G401 (cell line): ENCODE data around the gene NXNL1. TPM values are rescaled to one million over a fixed set of nuclear protein-coding genes. Genes with fewer than 3 reads are reported as not detected.
"Not testable (repeated sequence)": the region's sequence is repeated elsewhere in the genome, so short reads cannot be mapped to it uniquely, and the experiment has no call there.

Experiments
- DNase-seq: peaks from one replicate; pipeline ENCODE4 v3.0.0-alpha.2; 2015; ENCODE audit warnings: low spot score
- in situ Hi-C: cut with HindIII; loops from 2 replicates; pipeline ENCODE4 v1.10.0; 2016; ENCODE audit warnings: low sequenced_read_pairs, mixed read lengths
- total RNA-seq: library from RNA; depleted of rRNA; stranded (reverse); fragments of >200 nt; shearing (Covaris generic); gene quantifications from 2 replicates; pipeline ENCODE4 v1.2.3, GENCODE V29; 2014; rRNA removed

NXNL1 gene
- total RNA-seq, result not detected in 2 replicates

GRCh38 chr19:17460372-17461230 is at the start of gene NXNL1:
TSS of gene NXNL1 (minus strand) at chr19:17460926. CDS start at chr19:17460869, 57 bp downstream.
- in situ Hi-C loops, result no loop called here
- no peak for DNase-seq

- DNase-seq, in situ Hi-C loops: not testable (repeated sequence)
These were observed 47.8 kb upstream of the NXNL1 start for GRCh38 chr19:17508558-17508933.

GRCh38 chr19:17506745-17507144 is 46.0 kb upstream of the NXNL1 start:
- DNase-seq, result no peak
- in situ Hi-C loops, result no loop called here

GRCh38 chr19:17505223-17505622 is 44.5 kb upstream of the NXNL1 start:
- no peak for DNase-seq
- in situ Hi-C loops, result no loop called here

GRCh38 chr19:17504456-17504855 is 43.7 kb upstream of the NXNL1 start:
- in situ Hi-C loops, result no loop called here
- DNase-seq, result no peak

- DNase-seq, result no peak
- in situ Hi-C loops, result no loop called here
These were observed 43.3 kb upstream of the NXNL1 start for GRCh38 chr19:17504030-17504429.

- DNase-seq, result no peak
- in situ Hi-C loops, result no loop called here
These were observed 42.5 kb upstream of the NXNL1 start for GRCh38 chr19:17503240-17503639.

- no peak for DNase-seq
- in situ Hi-C loops, result no loop called here
These were observed 39.9 kb upstream of the NXNL1 start for GRCh38 chr19:17500447-17501198.

GRCh38 chr19:17499648-17500446 is 39.1 kb upstream of the NXNL1 start:
- peak; percentile 29 for DNase-seq
- in situ Hi-C loops, result no loop called here

- peak; percentile 52 for DNase-seq
- in situ Hi-C loops, result not testable (repeated sequence)
These were observed 38.3 kb upstream of the NXNL1 start for GRCh38 chr19:17499025-17499424.

GRCh38 chr19:17497149-17497798 is 36.5 kb upstream of the NXNL1 start:
- DNase-seq, result no peak
- in situ Hi-C loops, result no loop called here

GRCh38 chr19:17496337-17496997 is 35.7 kb upstream of the NXNL1 start:
- in situ Hi-C loops, result no loop called here
- DNase-seq, result peak; percentile 38

GRCh38 chr19:17495639-17496296 is 35.0 kb upstream of the NXNL1 start:
- DNase-seq, result no peak
- in situ Hi-C loops, result no loop called here

- DNase-seq, result no peak
- in situ Hi-C loops, result no loop called here
These were observed 30.6 kb upstream of the NXNL1 start for GRCh38 chr19:17491287-17491686.

- no peak for DNase-seq
- in situ Hi-C loops, result no loop called here
These were observed 29.7 kb upstream of the NXNL1 start for GRCh38 chr19:17490411-17490810.

GRCh38 chr19:17489392-17490030 is 28.8 kb upstream of the NXNL1 start:
- in situ Hi-C loops, result no loop called here
- no peak for DNase-seq

GRCh38 chr19:17488593-17489391 is 28.1 kb upstream of the NXNL1 start:
- DNase-seq, result peak; percentile 24
- in situ Hi-C loops, result no loop called here
